ENCODE data around the gene TSEN2. TPM values are rescaled to one million over a fixed set of nuclear protein-coding genes. Genes with fewer than 3 reads are reported as not detected.

The TSEN2 gene
- polyA plus RNA-seq, 1 donor (not counting 4 experiments of a cell fraction or from before 2014, with no cell fraction given) = 23.8 TPM

DNA sequence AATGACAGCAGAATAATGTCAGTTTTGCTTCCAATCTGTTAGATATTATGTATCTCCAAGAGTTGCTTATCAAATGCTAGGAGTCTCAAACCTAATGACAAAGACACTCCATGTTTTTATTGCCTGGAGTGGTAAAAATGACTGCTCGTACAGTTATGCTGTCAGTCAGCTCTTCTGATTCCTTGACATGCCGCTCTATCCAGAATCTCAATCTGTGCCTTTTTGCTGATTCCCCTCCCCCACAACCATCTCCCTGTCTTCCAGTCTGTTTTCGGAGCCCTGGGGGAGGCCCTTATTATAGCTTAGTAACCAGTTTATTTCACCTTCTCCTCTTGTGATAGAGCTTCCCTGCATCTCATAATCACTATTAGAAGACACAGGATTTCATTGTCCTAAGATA, 75.2 kb downstream of the TSEN2 start:
- H3K27me3 ChIP-seq (ENCODE audit: control insufficient read depth, extremely low read depth, insufficient read depth, low read length) = no peaks in the 10 kb centered on the region
- no peak overlapping the region for H3K27ac ChIP-seq (ENCODE audit: control insufficient read depth, insufficient read depth, low read length)
- H2AFZ ChIP-seq (ENCODE audit: control insufficient read depth, low read length) = no peak overlapping the region
- DNase-seq (ENCODE audit: low read depth, low spot score) (no peak), FAIRE-seq (no peak)
- peaks cover 73% of the 10 kb centered on the region for H3K79me2 ChIP-seq (ENCODE audit: control insufficient read depth, insufficient read depth, low read length)
- no peaks in the 10 kb centered on the region for H3K9me1 ChIP-seq (ENCODE audit: control insufficient read depth, extremely low read depth, insufficient read depth, low read length)
- H4K20me1 ChIP-seq (ENCODE audit: control insufficient read depth, extremely low read depth, insufficient read depth, low read length) = peaks cover 4% of the 10 kb centered on the region
- no peak overlapping the region for H3K4me3 ChIP-seq (ENCODE audit: control insufficient read depth in 2 of 3, extremely low read depth in 1 of 3, insufficient read depth in 2 of 3, low read depth in 1 of 3, low read length in 3 of 3)
- no peaks in the 10 kb centered on the region for H3K9me3 ChIP-seq (ENCODE audit: control insufficient read depth, low read depth, low read length)
- H3K4me1 ChIP-seq (ENCODE audit: control insufficient read depth, extremely low read depth, insufficient read depth, low read length) = peaks cover 22% of the 10 kb centered on the region
- H3K36me3 ChIP-seq (ENCODE audit: control insufficient read depth in 2 of 2, extremely low read depth in 1 of 2, insufficient read depth in 2 of 2, low read length in 2 of 2) = no peaks in the 10 kb centered on the region
- dilution Hi-C loops (cut with MboI; ENCODE audit: extremely low pct_ligation_motif_present, low sequenced_read_pairs) = no loop called here
- TF ChIP-seq CTCF (optimal IDR thresholded peaks at IDR 0.05 in 1 of 3, IDR thresholded peaks at IDR 0.05 in 1 of 3, conservative IDR thresholded peaks at IDR 0.05 in 1 of 3; ENCODE audit: extremely low read depth in 1 of 3, insufficient read depth in 2 of 3, low read length in 3 of 3) (no peak), EZH2 (IDR thresholded peaks at IDR 0.05; ENCODE audit: low read length) (no peak)
- H3K4me2 ChIP-seq (ENCODE audit: control insufficient read depth, extremely low read depth, insufficient read depth, low read depth, low read length) = no peak overlapping the region
- H3K9ac ChIP-seq (ENCODE audit: control insufficient read depth, extremely low read depth, insufficient read depth, low read length) = no peak overlapping the region

- Histone ChIP-seq H3K27me3 (ENCODE audit: control insufficient read depth, extremely low read depth, insufficient read depth, low read length) (no peaks in the 10 kb centered on the region), H3K9me3 (ENCODE audit: control insufficient read depth, low read depth, low read length) (no peaks in the 10 kb centered on the region), H2AFZ (ENCODE audit: control insufficient read depth, low read length) (no peak overlapping the region), H3K36me3 (ENCODE audit: control insufficient read depth in 2 of 2, extremely low read depth in 1 of 2, insufficient read depth in 2 of 2, low read length in 2 of 2) (no peaks in the 10 kb centered on the region), H3K4me1 (ENCODE audit: control insufficient read depth, extremely low read depth, insufficient read depth, low read length) (peaks cover 21% of the 10 kb centered on the region), H4K20me1 (ENCODE audit: control insufficient read depth, extremely low read depth, insufficient read depth, low read length) (peaks cover 4% of the 10 kb centered on the region), H3K4me2 (ENCODE audit: control insufficient read depth, extremely low read depth, insufficient read depth, low read depth, low read length) (no peak overlapping the region), H3K27ac (ENCODE audit: control insufficient read depth, insufficient read depth, low read length) (no peak overlapping the region), H3K4me3 (ENCODE audit: control insufficient read depth in 2 of 3, extremely low read depth in 1 of 3, insufficient read depth in 2 of 3, low read depth in 1 of 3, low read length in 3 of 3) (no peak overlapping the region), H3K9ac (ENCODE audit: control insufficient read depth, extremely low read depth, insufficient read depth, low read length) (no peak overlapping the region), H3K79me2 (ENCODE audit: control insufficient read depth, insufficient read depth, low read length) (peaks cover 84% of the 10 kb centered on the region), H3K9me1 (ENCODE audit: control insufficient read depth, extremely low read depth, insufficient read depth, low read length) (no peaks in the 10 kb centered on the region)
- dilution Hi-C loops (cut with MboI; ENCODE audit: extremely low pct_ligation_motif_present, low sequenced_read_pairs) = no loop called here
- FAIRE-seq (no peak), DNase-seq (ENCODE audit: low read depth, low spot score) (no peak)
- TF ChIP-seq CTCF (optimal IDR thresholded peaks at IDR 0.05 in 1 of 3, IDR thresholded peaks at IDR 0.05 in 1 of 3, conservative IDR thresholded peaks at IDR 0.05 in 1 of 3; ENCODE audit: extremely low read depth in 1 of 3, insufficient read depth in 2 of 3, low read length in 3 of 3) (no peak), EZH2 (IDR thresholded peaks at IDR 0.05; ENCODE audit: low read length) (no peak)
These were observed 76.4 kb downstream of the TSEN2 start for GRCh38 chr3:12560505-12561190.

Measured in keratinocyte (primary cell).